HepG2 (cell line): ENCODE data around the gene ARL4D. TPM values are rescaled to one million over a fixed set of nuclear protein-coding genes. Genes with fewer than 3 reads are reported as not detected.
A peak's percentile ranks its signal among the peaks of the same experiment; 100 is the strongest.

ENCODE experiments used
- CTCF ChIP-seq: sonication (generic); formaldehyde crosslinking; IDR thresholded peaks from 2 replicates; pipeline ENCODE4 v1.5.0; 2020; ENCODE audit warnings: mild to moderate bottlenecking, missing genetic modification reagents, moderate library complexity
- GMEB2 ChIP-seq: IDR thresholded peaks from 2 replicates; pipeline ENCODE4 v1.6.1; 2016; ENCODE audit warnings: missing biosample characterization, missing genetic modification reagents, low read depth
- HOXA5 ChIP-seq: sonication (generic); formaldehyde crosslinking; IDR thresholded peaks from 2 replicates; pipeline ENCODE4 v1.4.0; 2020; ENCODE audit warnings: missing genetic modification reagents
- NFRKB ChIP-seq: fragments of 450-650 bp; IDR thresholded peaks from 2 replicates; pipeline ENCODE4 v1.6.1; 2017
- PAWR ChIP-seq: sonication (generic); formaldehyde crosslinking; IDR thresholded peaks from 2 replicates; pipeline ENCODE4 v1.4.0; 2020; ENCODE audit warnings: missing genetic modification reagents, mild to moderate bottlenecking, borderline replicate concordance
- PREB ChIP-seq: sonication (generic); formaldehyde crosslinking; IDR thresholded peaks from 2 replicates; pipeline ENCODE4 v1.4.0; 2020; ENCODE audit warnings: missing genetic modification reagents
- PTBP1 ChIP-seq: fragments of 200-400 bp; formaldehyde crosslinking; IDR thresholded peaks from 2 replicates; pipeline ENCODE4 v1.6.1; 2018; ENCODE audit warnings: low read length, low read depth; ENCODE audit not compliant: poor library complexity, severe bottlenecking
- RAD21 ChIP-seq: fragments of 450-650 bp; formaldehyde crosslinking; IDR thresholded peaks from 2 replicates; pipeline ENCODE4 v1.5.0; 2020; ENCODE audit warnings: mild to moderate bottlenecking
- RBFOX2 ChIP-seq: fragments of 200-400 bp; formaldehyde crosslinking; IDR thresholded peaks from 2 replicates; pipeline ENCODE4 v1.6.1; 2017; ENCODE audit warnings: low read depth, mild to moderate bottlenecking, low read length
- SALL1 ChIP-seq: sonication (generic); formaldehyde crosslinking; IDR thresholded peaks from 2 replicates; pipeline ENCODE4 v1.8.0; 2022; ENCODE audit warnings: mild to moderate bottlenecking, missing genetic modification reagents
- SNAI1 ChIP-seq: sonication (generic); formaldehyde crosslinking; IDR thresholded peaks from 2 replicates; pipeline ENCODE4 v1.5.0; 2020; ENCODE audit warnings: mild to moderate bottlenecking, missing genetic modification reagents, borderline replicate concordance
- STAT5B ChIP-seq: sonication (generic); formaldehyde crosslinking; IDR thresholded peaks from 2 replicates; pipeline ENCODE4 v1.4.0; 2020; ENCODE audit warnings: missing genetic modification reagents
- ZBTB43 ChIP-seq: sonication (generic); formaldehyde crosslinking; conservative IDR thresholded peaks from 2 replicates; pipeline ENCODE4 v1.4.0; 2020; ENCODE audit warnings: missing genetic modification reagents
- ZNF253 ChIP-seq: sonication (generic); formaldehyde crosslinking; IDR thresholded peaks from 2 replicates; pipeline ENCODE4 v1.8.0; 2022; ENCODE audit warnings: mild to moderate bottlenecking, missing genetic modification reagents, borderline replicate concordance
- ZNF276 ChIP-seq: sonication (generic); formaldehyde crosslinking; IDR thresholded peaks from 2 replicates; pipeline ENCODE4 v1.4.0; 2020; ENCODE audit warnings: mild to moderate bottlenecking, low read depth, missing genetic modification reagents
- ZNF33A ChIP-seq: sonication (generic); formaldehyde crosslinking; IDR thresholded peaks from 2 replicates; pipeline ENCODE4 v1.5.1; 2020; ENCODE audit warnings: missing genetic modification reagents, mild to moderate bottlenecking, moderate library complexity, borderline replicate concordance
- ZNF83 ChIP-seq: sonication (generic); formaldehyde crosslinking; IDR thresholded peaks from 2 replicates; pipeline ENCODE4 v1.4.0; 2020; ENCODE audit warnings: missing genetic modification reagents, mild to moderate bottlenecking, borderline replicate concordance
- ZNF878 ChIP-seq: sonication (generic); formaldehyde crosslinking; IDR thresholded peaks from 2 replicates; pipeline ENCODE4 v1.8.1; 2023; ENCODE audit warnings: mild to moderate bottlenecking, missing genetic modification reagents, moderate library complexity
- ZSCAN20 ChIP-seq: sonication (generic); formaldehyde crosslinking; IDR thresholded peaks from 2 replicates; pipeline ENCODE4 v1.4.0; 2020; ENCODE audit warnings: missing genetic modification reagents, mild to moderate bottlenecking, borderline replicate concordance
- polyA plus RNA-seq, 8 experiments: library from polyadenylated mRNA; depleted of rRNA in 3 of 8; stranded (reverse) in 7 of 8; unstranded in 1 of 8; fragments of >200 nt; fragmentation: Illumina TruSeq in 4 of 8; extraction: Trizol in 4 of 8; gene quantifications; 2 replicates each; pipeline versions ENCODE4 v1.2.1 to v1.2.3, GENCODE V29; 2011 to 2016; ENCODE audit warnings: low read depth in 4 of 8, missing spikeins in 1 of 8, mixed read lengths in 1 of 8; ENCODE audit not compliant: insufficient read depth in 1 of 8
- total RNA-seq, 5 experiments: library from RNA; depleted of rRNA; stranded (reverse); fragments of >200 nt; fragmentation: Illumina TruSeq; extraction: Trizol; gene quantifications; 2 replicates each; pipeline ENCODE4 v1.2.3, GENCODE V29; 2016; ENCODE audit warnings: low read depth in 1 of 5

ARL4D gene
- total and polyA plus RNA-seq, 2 of the 13 experiments (the other 11 are each of a cell fraction or from before 2014, with no cell fraction given), result 9.0 to 25.9 TPM

- TF ChIP-seq CTCF (CRISPR knock-in tag), result no peak
- no peak for TF ChIP-seq PREB
- TF ChIP-seq NFRKB, result no peak
- TF ChIP-seq RAD21 (CRISPR knock-in tag), result no peak
- no peak for TF ChIP-seq ZNF83 (CRISPR knock-in tag)
- no peak for TF ChIP-seq PAWR (CRISPR knock-in tag)
- TF ChIP-seq RBFOX2, result peak; percentile 42; the same call in 1 of the 2 replicates
- TF ChIP-seq GMEB2, result no peak
- no peak for TF ChIP-seq ZNF33A
- no peak for TF ChIP-seq STAT5B
- no peak for TF ChIP-seq ZSCAN20 (CRISPR knock-in tag)
- no peak for TF ChIP-seq PTBP1
- TF ChIP-seq ZNF276 (CRISPR knock-in tag), result no peak
- TF ChIP-seq SALL1 (CRISPR knock-in tag), result 0 out of 2 replicates have a peak, but pooled peaks have one; percentile 19
- no peak for TF ChIP-seq ZBTB43 (CRISPR knock-in tag)
- TF ChIP-seq SNAI1 (CRISPR knock-in tag), result no peak
- no peak for TF ChIP-seq ZNF253 (CRISPR knock-in tag)
- no peak for TF ChIP-seq ZNF878 (CRISPR knock-in tag)
- 0 out of 2 replicates have a peak, but pooled peaks have one; percentile 19 for TF ChIP-seq HOXA5 (CRISPR knock-in tag)
Observed at GRCh38 chr17:43385046-43385831, 13.6 kb upstream of the ARL4D start (continued).
